Effector memory CD8-positive, alpha-beta T cell (primary cell): Measurements from ENCODE around the gene TMEM101.
"Not testable (repeated sequence)": the region's sequence is repeated elsewhere in the genome, so short reads cannot be mapped to it uniquely, and the experiment has no call there.

Source experiments
- ATAC-seq: fragments of 150-1000 bp; cut with Tn5 transposase; replicated peaks from 2 replicates; pipeline ENCODE4 v1.10.0; 2021; ENCODE audit warnings: mild to moderate bottlenecking, moderate library complexity
- DNase-seq, 3 experiments: peaks; one replicate each; pipeline ENCODE4 v3.0.0; 2021
- H3K27ac Mint-ChIP-seq, 2 donors: one replicate each; pipeline ENCODE4 v1.8.0; 2022; ENCODE audit warnings: mild to moderate bottlenecking in 2 of 2, mixed read lengths in 2 of 2, moderate library complexity in 2 of 2
- H3K27me3 Mint-ChIP-seq, 2 donors: one replicate each; pipeline ENCODE4 v1.8.0; 2022; ENCODE audit warnings: mixed read lengths in 2 of 2
- H3K36me3 Mint-ChIP-seq: one replicate; pipeline ENCODE4 v1.8.0; 2022; ENCODE audit warnings: mild to moderate bottlenecking, moderate library complexity, mixed read lengths; ENCODE audit not compliant: insufficient read depth
- H3K4me1 Mint-ChIP-seq, 2 donors: one replicate each; pipeline ENCODE4 v1.8.0; 2022; ENCODE audit warnings: low read depth in 2 of 2, mixed read lengths in 2 of 2
- H3K4me3 Mint-ChIP-seq, 2 donors: one replicate each; pipeline ENCODE4 v1.8.0; 2022; ENCODE audit warnings: mild to moderate bottlenecking in 2 of 2, mixed read lengths in 2 of 2, moderate library complexity in 2 of 2
- H3K9me3 Mint-ChIP-seq, 2 donors: one replicate each; pipeline ENCODE4 v1.8.0; 2022; ENCODE audit warnings: mixed read lengths in 2 of 2

Gene TMEM101

DNA sequence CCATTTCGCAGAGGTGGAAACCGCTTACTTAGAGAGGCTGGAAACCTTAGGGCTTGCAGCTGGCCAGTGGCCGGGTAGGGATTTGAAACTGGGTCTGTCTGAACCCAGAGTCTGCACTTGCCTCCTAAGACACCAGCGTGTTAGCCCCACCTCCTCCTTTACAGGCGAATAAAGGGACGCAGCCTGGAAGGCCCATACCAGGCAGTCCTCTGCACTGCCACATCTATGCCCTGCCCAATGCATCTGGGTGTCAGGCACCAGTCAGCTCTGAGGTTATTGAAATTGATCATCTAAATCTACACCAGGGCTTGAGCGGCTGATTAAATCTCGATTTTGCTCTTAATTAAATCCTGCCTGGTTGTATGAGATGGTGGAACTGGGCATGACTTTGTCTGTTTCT, 30.2 kb downstream of the TMEM101 start:
- H3K9me3 Mint-ChIP-seq, result no peaks in the 10 kb centered on the region
- no peak for ATAC-seq
- peak overlapping the region in 1 of 2 donors; percentile 54 for H3K4me3 Mint-ChIP-seq
- no peak for DNase-seq
- H3K36me3 Mint-ChIP-seq, result peaks cover 4% of the 10 kb centered on the region
- peaks cover 0 to 3% of the 10 kb centered on the region in 2 donors for H3K4me1 Mint-ChIP-seq
- no peak overlapping the region for H3K27ac Mint-ChIP-seq
- H3K27me3 Mint-ChIP-seq, result peaks cover 54 to 85% of the 10 kb centered on the region in 2 donors

DNA sequence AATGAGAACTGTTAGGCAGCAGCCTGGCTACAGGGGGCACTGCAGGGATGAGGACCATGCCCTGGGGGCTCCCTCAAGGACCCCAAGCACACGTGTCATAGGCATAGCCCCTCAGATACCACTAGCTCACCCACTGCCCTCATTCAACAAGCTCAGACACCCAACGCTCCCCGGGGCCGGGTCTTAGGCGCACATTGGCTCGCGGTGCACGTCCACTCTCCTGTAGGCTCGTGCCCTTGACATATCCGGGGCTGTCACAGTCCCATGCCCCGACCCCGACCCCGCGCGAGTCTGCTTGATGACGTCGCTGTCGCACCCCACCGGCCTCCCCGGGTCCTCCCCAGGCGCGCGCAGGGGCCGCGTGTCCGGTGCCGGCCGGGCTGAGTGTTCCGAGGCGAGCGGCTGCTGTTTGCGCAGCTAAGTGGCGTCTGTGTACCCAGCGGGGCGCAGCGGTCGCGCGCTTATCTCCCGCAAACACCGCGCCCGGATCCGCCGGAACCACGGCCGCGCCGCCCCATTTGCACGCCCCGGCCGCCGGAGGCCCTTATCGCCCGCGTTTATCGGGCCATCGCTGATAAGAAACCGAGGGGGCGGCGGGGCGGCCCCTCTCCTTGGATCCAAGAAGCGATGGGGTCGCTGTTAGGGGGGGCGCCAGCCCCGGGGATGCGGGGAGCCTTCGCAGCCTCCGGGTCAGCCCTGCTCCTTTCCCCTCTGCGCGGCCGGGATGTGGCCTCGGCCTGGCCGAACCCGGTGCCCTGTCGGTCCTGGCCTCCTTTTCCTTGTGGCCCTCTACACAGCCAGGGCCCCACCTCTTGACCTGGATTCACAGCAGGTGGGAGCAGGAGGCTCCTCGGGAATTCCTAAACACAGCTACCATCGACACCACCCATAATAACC, 31.0 kb downstream of the TMEM101 start:
- H3K9me3 Mint-ChIP-seq, result no peaks in the 10 kb centered on the region
- H3K4me3 Mint-ChIP-seq, result peak overlapping the region in 1 of 2 donors; percentile 54
- H3K36me3 Mint-ChIP-seq, result peaks cover 4% of the 10 kb centered on the region
- peak; percentile 58 for ATAC-seq
- H3K27ac Mint-ChIP-seq, result no peak overlapping the region
- H3K4me1 Mint-ChIP-seq, result peaks cover 0 to 3% of the 10 kb centered on the region in 2 donors
- peaks cover 57 to 89% of the 10 kb centered on the region in 2 donors for H3K27me3 Mint-ChIP-seq
- no peak for DNase-seq

DNA sequence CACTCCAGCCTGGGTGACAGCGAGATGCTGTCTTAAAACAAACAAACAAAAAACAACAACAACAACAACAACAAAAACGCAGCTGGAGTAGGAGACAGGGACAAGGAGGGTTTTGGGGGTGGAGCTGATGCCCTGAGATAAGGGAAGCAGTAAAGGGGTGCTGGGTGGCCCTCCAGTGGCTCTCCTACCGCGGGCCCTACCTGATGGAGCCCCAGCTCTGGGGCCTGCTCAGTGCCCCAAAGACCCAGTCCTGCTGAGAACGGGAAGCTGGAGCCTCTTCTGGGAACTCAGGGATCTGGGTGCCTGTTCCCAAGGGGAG, 31.6 kb downstream of the TMEM101 start:
- Mint-ChIP-seq H3K9me3 (no peaks in the 10 kb centered on the region), H3K36me3 (peaks cover 4% of the 10 kb centered on the region), H3K27ac (no peak overlapping the region), H3K27me3 (peaks cover 57 to 87% of the 10 kb centered on the region in 2 donors), H3K4me3 (peak overlapping the region in 1 of 2 donors; percentile 52), H3K4me1 (peaks cover 0 to 3% of the 10 kb centered on the region in 2 donors)
- DNase-seq, result no peak
- ATAC-seq, result no peak

DNA sequence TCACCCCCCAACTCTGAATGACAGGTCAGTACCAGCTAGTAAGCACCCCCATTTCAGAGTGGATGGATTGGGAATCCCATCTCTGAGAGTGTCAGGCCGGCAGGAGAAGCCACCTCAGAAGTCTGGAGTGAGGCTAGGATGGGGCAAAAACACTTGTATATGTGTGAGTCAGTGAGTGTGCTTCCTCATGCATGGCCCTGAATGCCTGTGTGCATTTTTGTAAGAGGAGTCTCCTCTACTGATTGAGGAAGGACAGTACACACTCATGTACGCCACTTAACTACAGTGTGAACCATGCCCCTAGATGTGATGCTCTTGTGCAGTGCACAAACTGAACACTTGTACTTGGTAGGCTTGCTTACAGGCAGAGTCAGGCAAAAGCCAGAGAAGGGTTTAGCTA, 32.6 kb downstream of the TMEM101 start:
- Mint-ChIP-seq H3K27me3 (peaks cover 60 to 85% of the 10 kb centered on the region in 2 donors), H3K9me3 (no peaks in the 10 kb centered on the region), H3K4me1 (peaks cover 0 to 3% of the 10 kb centered on the region in 2 donors), H3K36me3 (peaks cover 4% of the 10 kb centered on the region), H3K4me3 (no peak overlapping the region), H3K27ac (no peak overlapping the region)
- no peak for DNase-seq
- ATAC-seq, result no peak

DNA sequence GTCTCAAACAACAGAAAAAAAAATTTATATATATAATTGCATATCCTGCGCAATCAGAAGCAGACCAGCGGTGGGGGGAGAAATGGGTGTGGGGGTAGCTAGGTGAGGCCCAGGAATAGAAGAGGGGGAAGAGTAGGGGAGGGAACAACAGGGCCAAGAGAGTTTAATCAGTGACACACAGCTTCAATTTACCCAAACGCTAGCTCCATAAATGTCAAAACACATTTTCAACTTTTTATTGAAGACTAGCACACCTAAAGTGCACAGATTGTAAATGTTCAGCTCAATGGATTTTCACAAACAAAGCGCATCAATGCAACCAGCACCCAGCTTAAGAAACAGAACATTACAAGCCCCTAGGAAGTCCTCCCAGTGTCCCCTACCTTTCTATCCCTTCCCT, 35.1 kb downstream of the TMEM101 start:
- peaks cover 47 to 68% of the 10 kb centered on the region in 2 donors for H3K27me3 Mint-ChIP-seq
- H3K9me3 Mint-ChIP-seq, result no peaks in the 10 kb centered on the region
- no peak for ATAC-seq
- H3K4me1 Mint-ChIP-seq, result no peaks in the 10 kb centered on the region
- no peak overlapping the region for H3K4me3 Mint-ChIP-seq
- peaks cover 4% of the 10 kb centered on the region for H3K36me3 Mint-ChIP-seq
- DNase-seq, result no peak
- no peak overlapping the region for H3K27ac Mint-ChIP-seq

DNA sequence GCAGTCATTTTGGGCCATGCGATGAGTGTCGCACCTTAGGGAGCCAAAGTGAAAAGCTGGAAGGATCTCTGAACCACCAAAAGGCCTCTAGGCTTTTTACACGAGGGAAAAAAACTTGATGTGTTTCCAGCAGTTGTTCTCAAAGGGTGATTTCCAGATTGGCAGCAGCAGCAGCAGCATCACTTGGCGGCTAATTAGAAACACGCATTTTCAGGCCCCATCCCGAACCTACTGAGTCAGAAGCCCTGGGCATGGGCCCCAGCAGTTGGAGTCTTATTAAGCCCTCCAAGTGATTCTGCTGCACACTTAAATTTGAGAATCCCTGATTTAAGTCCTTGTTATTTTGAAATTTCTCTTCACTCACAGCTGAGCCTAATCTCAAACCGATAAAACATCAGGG, 35.8 kb downstream of the TMEM101 start:
- Mint-ChIP-seq H3K27me3 (peaks cover 52 to 69% of the 10 kb centered on the region in 2 donors), H3K36me3 (peaks cover 4% of the 10 kb centered on the region), H3K9me3 (no peaks in the 10 kb centered on the region), H3K4me1 (no peaks in the 10 kb centered on the region), H3K27ac (no peak overlapping the region), H3K4me3 (no peak overlapping the region)
- DNase-seq, result no peak
- no peak for ATAC-seq

DNA sequence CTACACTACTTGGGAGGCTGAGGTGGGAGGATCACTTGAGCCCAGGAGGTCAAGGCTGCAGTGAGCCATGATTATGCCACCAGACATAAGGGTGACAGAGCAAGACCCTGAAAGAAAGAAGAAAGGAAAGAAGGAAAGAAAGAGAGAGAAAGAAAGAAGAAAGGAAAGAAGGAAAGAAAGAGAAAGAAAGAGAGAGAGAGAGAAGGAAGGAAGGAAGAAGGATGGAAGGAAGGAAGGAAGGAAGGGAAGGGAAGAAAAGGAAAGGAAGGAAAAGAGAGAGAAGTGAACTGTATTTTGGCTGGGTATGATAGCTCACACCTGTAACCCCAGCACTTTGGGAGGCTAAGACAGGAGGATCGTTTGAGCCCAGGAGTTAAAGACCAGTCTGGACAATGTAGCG, 36.7 kb downstream of the TMEM101 start:
- H3K27me3 Mint-ChIP-seq, result peaks cover 51 to 67% of the 10 kb centered on the region in 2 donors
- no peaks in the 10 kb centered on the region for H3K4me1 Mint-ChIP-seq

DNA sequence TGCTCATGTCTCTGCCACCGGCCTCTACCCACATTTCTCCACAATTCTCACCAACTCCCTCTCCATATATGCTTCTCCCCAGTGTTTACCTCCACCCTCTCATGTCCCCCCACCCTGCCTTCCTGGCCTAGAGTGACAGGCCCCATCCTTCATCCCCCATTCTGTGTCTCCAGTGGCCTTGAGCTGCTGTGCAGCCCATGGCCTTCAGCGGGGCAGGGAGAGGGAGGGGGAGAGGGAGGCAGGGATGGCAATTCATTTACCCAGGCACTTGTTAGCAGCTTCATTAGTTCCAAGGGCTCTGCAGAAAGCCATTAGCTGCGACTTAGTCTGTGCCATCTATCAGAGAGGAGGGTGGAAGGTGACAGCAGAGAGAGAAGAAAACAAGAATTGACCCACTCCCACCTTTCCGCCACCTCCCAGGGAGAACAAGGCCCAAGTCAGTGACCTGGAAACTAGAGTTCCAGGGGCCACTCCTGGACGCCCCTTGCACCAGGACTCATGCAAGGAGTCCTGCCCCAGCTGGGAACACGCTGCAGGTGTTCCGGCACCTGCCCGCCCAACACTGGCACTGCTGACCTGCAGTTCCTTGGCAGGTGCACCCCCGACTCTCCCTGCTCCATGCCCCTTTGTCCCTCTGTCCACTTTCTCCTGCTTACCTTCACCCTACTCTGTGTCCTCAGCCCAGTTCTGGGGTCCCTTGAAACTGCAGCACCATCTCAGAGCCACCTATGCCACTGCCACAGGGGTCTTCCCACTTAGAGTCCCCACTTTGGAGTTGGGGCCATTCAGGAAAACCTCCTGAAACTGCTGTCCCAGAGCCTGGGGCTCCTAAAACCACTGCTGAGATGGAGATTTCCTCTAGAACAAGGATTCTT, 37.6 kb downstream of the TMEM101 start:
- Mint-ChIP-seq H3K4me1 (no peaks in the 10 kb centered on the region), H3K9me3 (no peaks in the 10 kb centered on the region), H3K27me3 (peaks cover 42 to 58% of the 10 kb centered on the region in 2 donors), H3K4me3 (no peak overlapping the region), H3K36me3 (peaks cover 4% of the 10 kb centered on the region), H3K27ac (no peak overlapping the region)
- ATAC-seq (no peak), DNase-seq (no peak)

More for the DNA sequence above, 36.7 kb downstream of the TMEM101 start:
- DNase-seq (no peak), ATAC-seq (no peak)
- Mint-ChIP-seq H3K36me3 (peaks cover 4% of the 10 kb centered on the region), H3K9me3 (no peaks in the 10 kb centered on the region), H3K4me3 (no peak overlapping the region), H3K27ac (no peak overlapping the region)

DNA sequence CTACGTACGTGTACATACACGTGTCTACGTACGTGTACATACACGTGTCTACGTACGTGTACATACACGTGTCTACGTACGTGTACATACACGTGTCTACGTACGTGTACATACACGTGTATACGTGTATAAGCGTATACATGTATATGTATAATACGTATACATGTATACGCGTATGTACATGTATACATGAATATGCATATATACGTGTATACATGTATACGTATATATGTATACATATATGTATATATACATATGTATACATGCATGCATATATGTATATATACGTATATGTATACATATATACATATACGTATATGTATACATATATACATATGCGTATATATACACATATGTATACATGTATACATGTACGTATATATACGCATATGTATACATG, 38.9 kb downstream of the TMEM101 start:
- H3K4me3 Mint-ChIP-seq, result no peak overlapping the region
- peaks cover 36 to 45% of the 10 kb centered on the region in 2 donors for H3K27me3 Mint-ChIP-seq
- H3K27ac Mint-ChIP-seq, result no peak overlapping the region
- DNase-seq, result no peak
- H3K36me3 Mint-ChIP-seq, result peaks cover 4% of the 10 kb centered on the region
- ATAC-seq, result no peak
- H3K9me3 Mint-ChIP-seq, result no peaks in the 10 kb centered on the region
- no peaks in the 10 kb centered on the region for H3K4me1 Mint-ChIP-seq

DNA sequence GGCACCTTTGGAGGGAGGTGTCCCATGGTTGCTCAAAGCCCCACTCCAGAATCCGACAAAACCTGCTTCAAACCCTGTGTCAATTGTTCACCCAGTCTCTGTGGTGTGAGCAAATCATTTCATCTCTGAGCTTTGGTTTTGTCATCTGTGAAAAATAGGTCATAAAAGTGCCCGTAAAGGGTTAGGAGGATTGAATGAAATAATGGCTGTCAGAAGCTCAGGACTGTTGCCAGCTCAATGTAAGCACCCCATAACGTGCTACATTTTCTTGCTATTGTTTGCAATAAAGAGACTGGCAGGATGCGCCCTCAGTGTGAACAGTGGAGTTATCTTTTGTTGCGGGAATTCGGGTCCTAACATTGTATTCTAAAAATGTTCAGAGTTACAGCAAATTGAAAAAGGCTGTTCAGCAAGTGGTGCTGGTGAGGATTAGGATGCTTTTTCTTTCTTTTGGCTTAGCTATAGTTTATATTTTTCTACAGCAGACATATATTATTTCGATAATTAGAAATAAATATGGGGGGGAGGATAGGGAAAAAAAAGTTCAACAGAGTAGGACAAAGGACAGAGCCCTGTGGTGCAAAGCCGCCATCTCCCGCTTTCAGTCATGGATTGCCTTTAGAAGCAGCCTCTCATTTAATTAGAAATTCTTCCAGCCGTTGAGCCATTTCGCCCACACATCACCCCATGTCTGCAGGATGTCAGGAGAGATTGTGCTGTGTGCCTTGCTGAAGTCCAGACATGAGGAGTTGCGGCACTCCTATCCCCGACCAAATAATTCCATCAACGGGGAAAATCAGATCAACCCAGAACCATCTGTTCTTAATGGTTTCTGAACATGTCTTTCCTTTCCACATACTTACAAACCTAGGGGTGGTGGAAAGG, 40.1 kb downstream of the TMEM101 start:
- DNase-seq (no peak), ATAC-seq (no peak)
- Mint-ChIP-seq H3K9me3 (no peaks in the 10 kb centered on the region), H3K4me3 (no peak overlapping the region), H3K27ac (no peak overlapping the region), H3K36me3 (no peaks in the 10 kb centered on the region), H3K27me3 (peaks cover 31 to 33% of the 10 kb centered on the region in 2 donors), H3K4me1 (no peaks in the 10 kb centered on the region)

DNA sequence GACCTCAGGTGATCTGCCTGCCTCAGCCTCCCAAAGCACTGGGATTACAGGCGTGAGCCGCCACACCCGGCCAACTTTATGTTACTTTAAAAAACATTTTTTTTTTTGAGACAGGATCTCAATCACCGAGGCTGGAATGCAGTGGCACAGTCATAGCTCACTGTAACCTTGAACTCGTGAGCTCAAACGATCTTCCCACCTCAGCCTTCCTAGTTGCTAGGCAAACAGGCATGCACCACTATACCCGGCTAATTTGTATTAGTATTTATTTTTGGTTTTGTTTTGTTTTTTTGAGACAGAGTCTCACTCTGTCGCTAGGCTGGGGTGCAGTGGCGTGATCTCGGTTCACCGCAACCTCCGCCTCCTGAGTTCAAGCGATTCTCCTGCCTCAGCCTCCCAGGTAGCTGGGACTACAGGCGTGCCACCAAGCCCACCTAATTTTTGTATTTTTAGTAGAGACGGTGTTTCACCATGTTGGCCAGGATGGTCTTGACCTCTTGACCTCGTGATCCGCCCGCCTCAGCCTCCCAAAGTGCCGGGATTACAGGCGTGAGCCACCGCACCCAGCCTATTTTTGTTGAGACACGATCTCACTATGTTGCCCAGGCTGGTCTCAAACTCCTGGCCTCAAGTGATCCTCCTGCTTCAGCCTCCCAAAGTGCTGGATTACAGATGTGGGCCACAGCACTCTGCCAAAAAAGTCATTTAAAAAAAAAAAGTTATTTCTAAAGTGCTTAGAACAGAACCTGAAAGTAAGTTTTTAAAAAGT, 42.1 kb downstream of the TMEM101 start:
- not testable (repeated sequence) for H3K27ac Mint-ChIP-seq, H3K9me3 Mint-ChIP-seq, H3K4me3 Mint-ChIP-seq, H3K36me3 Mint-ChIP-seq, H3K4me1 Mint-ChIP-seq, ATAC-seq, DNase-seq
- peaks cover 17 to 27% of the 10 kb centered on the region in 2 donors for H3K27me3 Mint-ChIP-seq

DNA sequence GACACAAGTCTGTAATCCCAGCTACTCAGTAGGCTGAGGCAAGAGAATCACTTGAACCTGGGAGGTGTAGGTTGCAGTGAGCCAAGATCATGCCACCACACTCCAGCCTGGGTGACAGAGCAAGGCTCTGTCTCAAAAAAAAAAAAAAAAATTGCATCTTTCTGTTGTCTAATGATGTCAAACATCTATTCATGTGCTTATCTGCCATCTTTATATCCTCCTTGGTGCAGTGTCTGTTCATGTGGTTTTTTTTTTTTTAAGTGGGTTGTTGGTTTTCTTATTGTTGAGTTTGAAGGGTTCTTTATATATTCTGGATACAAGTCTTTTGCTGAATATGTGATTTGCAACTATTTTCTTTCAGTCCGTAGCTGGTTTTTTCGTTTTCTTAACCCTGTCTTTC, 43.3 kb downstream of the TMEM101 start:
- H3K9me3 Mint-ChIP-seq, H3K4me1 Mint-ChIP-seq, ATAC-seq, H3K36me3 Mint-ChIP-seq, H3K27ac Mint-ChIP-seq, DNase-seq, H3K4me3 Mint-ChIP-seq: not testable (repeated sequence)
- H3K27me3 Mint-ChIP-seq, result peaks cover 13 to 33% of the 10 kb centered on the region in 2 donors
